GM23248 (cell line): ENCODE results near the gene ATR.

Experiments used
- EZH2 ChIP-seq: fragments of 200-600 bp; sonication (generic); IDR thresholded peaks from 2 replicates; pipeline ENCODE4 v1.6.1; 2018; ENCODE audit warnings: antibody characterized with exemption, mild to moderate bottlenecking; ENCODE audit not compliant: insufficient read depth, poor library complexity, severe bottlenecking
- EZH2phosphoT487 ChIP-seq: fragments of 200-600 bp; sonication (generic); IDR thresholded peaks from 2 replicates; pipeline ENCODE4 v1.6.1; 2018; ENCODE audit warnings: antibody characterized with exemption, moderate library complexity, mild to moderate bottlenecking, low read depth; ENCODE audit not compliant: insufficient read depth

DNA sequence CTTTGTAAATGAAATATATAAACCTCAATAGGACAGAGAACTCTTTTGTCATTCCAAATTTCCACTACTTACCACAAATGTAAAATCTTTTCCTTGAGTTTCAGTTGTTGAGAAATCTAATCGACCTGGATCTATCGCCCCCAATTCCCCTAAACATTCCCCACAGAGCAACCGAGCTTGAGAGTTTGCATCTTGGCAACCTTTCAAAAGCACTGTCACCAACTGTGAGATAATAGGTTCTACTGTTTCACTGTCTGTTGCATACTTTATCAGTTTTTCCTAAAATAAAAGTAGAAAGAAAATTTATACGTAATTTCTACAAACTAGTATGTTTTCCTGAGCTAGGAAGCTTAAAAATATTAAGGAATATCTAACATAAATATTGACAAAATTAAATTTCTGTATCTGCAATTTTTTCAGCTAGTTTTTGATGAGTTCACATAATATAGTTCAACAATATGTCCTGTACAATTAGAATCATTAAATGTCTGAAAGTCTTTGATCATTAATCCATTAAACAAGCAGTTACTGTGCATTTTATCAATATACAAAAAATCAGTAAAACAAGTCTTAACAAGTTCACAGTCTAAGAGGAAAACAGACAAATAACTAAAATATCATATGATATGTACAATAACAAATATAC lies 54.5 kb downstream of the ATR start:
- TF ChIP-seq EZH2phosphoT487 (no peak), EZH2 (no peak)
